Gastroesophageal sphincter (tissue), 4 donors: Measurements from ENCODE around the gene KRTAP10-3. TPM values are rescaled to one million over a fixed set of nuclear protein-coding genes. Genes with fewer than 3 reads are reported as not detected.

ENCODE experiments used
- ATAC-seq: fragments of 150-250 bp; one replicate; pipeline ENCODE4 v1.9.1; 2016; ENCODE audit warnings: mild to moderate bottlenecking, moderate library complexity
- H3K27ac ChIP-seq, 4 donors: fragments of 200-600 bp; sonication (generic) in 3 of 4; 1 replicate in 3 of 4; 2 replicates in 1 of 4; pipeline ENCODE4 v1.5.1; 2016 to 2019
- H3K27me3 ChIP-seq: fragments of 200-600 bp; sonication (generic); one replicate; pipeline ENCODE4 v1.5.1; 2019
- H3K36me3 ChIP-seq, 2 donors: fragments of 200-600 bp; sonication (generic); one replicate each; pipeline ENCODE4 v1.5.1; 2019; ENCODE audit warnings: control low read depth in 1 of 2
- H3K4me1 ChIP-seq, 3 donors: fragments of 200-600 bp; sonication (generic); 1 replicate in 2 of 3; 2 replicates in 1 of 3; pipeline ENCODE4 v1.5.1; 2016 to 2019; ENCODE audit warnings: control low read depth in 2 of 3
- H3K4me3 ChIP-seq, 2 donors: fragments of 200-600 bp; sonication (generic); one replicate each; pipeline ENCODE4 v1.5.1; 2019; ENCODE audit warnings: mild to moderate bottlenecking in 1 of 2, moderate library complexity in 1 of 2
- H3K9me3 ChIP-seq, 3 donors: fragments of 200-600 bp; sonication (generic); one replicate each; pipeline ENCODE4 v1.5.1; 2017 to 2019; ENCODE audit warnings: control low read depth in 2 of 3
- EP300 ChIP-seq: sonication (generic); formaldehyde crosslinking; IDR thresholded peaks from one replicate; pipeline ENCODE4 v1.6.1; 2017; ENCODE audit warnings: antibody characterized with exemption, mild to moderate bottlenecking
- POLR2A ChIP-seq, 2 donors: fragments of 450-650 bp; IDR thresholded peaks; one replicate each; pipeline ENCODE4 v1.6.1; 2017; ENCODE audit warnings: antibody characterized with exemption in 2 of 2, mild to moderate bottlenecking in 2 of 2, moderate library complexity in 1 of 2
- POLR2AphosphoS5 ChIP-seq: sonication (generic); formaldehyde crosslinking; IDR thresholded peaks from one replicate; pipeline ENCODE4 v1.6.1; 2017; ENCODE audit warnings: antibody characterized with exemption
- WGBS, 2 donors: methylation state at CpG; one replicate each; pipeline ENCODE4 v1.1.5; 2018; ENCODE audit warnings: low coverage in 1 of 2; 5-methylcytosine and 5-hydroxymethylcytosine counted together
- total RNA-seq, 4 donors: library from RNA; depleted of rRNA; stranded (reverse); fragments of >200 nt; gene quantifications; one replicate each; pipeline ENCODE4 v1.1.0, GENCODE V29; 2016
- TF ChIP-seq, protein P1 (sequence below), 4 experiments: fragments of 200-600 bp in 2 of 4; fragments of 450-650 bp in 2 of 4; sonication (generic) in 1 of 4; IDR thresholded peaks; one replicate each; pipeline ENCODE4 v1.5.1; 2017 to 2019; ENCODE audit warnings: antibody characterized with exemption in 4 of 4, mild to moderate bottlenecking in 2 of 4, moderate library complexity in 2 of 4

Gene KRTAP10-3
- total RNA-seq, 4 donors from 2014 or later = not detected

DNA sequence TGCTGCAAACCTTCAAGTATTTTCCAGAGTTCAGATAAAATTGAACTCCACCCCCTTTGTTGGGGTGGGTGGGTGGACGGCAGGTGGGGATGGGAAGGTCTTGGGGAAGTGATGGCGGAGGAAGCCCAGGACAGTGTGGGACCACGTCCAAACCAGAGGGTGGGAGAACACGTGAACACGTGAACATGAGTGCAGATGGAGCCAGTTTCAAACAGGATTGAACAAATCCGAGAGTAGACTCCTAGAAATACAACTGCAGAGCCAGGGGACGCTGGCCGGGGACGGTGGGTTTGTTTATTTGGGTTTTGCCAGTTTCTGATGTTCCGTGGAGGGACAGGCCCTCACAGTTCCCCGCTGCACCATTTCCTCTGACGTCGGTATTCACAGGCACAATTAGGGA lies 10.2 kb downstream of the KRTAP10-3 start:
- no peak for ATAC-seq
- peaks cover 0 to 21% (median 0%) of the 10 kb centered on the region in 3 donors for H3K9me3 ChIP-seq
- no peak overlapping the region for H3K4me3 ChIP-seq
- H3K4me1 ChIP-seq = no peaks in the 10 kb centered on the region
- H3K27me3 ChIP-seq = peaks cover 40% of the 10 kb centered on the region
- TF ChIP-seq POLR2AphosphoS5 = no peak
- no peak for TF ChIP-seq POLR2A (IDR thresholded peaks at IDR 0.05)
- TF ChIP-seq EP300 = no peak
- no peak overlapping the region for H3K27ac ChIP-seq
- H3K36me3 ChIP-seq = no peaks in the 10 kb centered on the region
- 27 to 39% methylated on average over 6 to 10 of the region's 13 CpGs for WGBS, 2 donors

DNA sequence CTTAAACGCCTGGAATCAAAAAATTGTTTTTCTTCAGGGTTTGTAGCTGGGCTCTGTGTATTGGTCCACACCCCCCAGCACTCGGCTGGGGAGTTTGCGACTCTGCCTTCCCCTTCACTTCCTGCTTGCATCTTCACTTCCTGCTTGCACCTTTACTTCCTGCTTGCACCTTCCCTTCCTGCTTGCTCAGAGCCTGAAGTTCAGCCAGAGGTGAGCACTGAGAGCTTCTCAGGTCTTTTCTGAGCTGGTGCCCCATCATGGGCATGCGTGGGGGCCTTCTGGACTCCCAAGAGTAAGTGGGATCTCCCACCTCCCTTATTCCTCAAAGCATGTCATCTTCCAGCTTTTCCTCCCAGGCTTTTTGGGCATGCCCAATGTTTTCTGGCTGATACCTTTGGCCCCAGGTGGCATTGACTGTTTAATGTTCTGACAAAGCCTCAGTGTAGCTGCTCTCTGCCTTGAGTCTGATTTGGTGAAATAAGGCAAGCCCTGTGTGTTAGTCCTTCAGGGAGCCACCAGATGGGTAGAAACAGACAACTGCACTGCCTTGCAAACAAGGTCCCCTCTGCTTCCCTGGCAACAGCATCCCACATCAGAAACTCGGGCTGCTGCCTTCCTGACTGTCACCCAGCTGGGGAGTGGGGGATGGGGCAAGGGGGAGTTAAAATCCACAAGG lies 10.8 kb downstream of the KRTAP10-3 start:
- Histone ChIP-seq H3K27ac (no peak overlapping the region), H3K27me3 (peaks cover 40% of the 10 kb centered on the region)

DNA sequence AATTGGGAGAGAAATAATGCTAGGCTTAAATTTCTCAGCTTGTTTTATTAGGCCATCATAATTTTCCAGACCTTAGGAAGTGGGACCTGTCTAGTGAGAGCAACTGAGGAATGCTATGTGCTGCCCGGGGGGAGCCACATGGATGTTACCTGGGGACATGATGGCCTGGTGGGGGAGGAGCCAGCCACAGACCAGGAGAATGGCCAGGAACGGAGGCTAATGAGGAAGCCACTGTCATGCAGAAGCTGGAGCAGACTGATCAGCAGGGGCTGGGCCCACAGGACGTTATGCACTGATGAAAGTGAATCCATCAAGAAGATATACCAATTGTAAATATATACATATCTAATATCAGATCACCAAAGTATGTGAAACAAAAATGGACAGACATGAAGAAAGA lies 14.0 kb downstream of the KRTAP10-3 start:
- Histone ChIP-seq H3K4me1 (no peaks in the 10 kb centered on the region), H3K9me3 (peaks cover 0 to 40% (median 0%) of the 10 kb centered on the region in 3 donors), H3K4me3 (no peak overlapping the region), H3K27me3 (peaks cover 23% of the 10 kb centered on the region), H3K36me3 (no peaks in the 10 kb centered on the region), H3K27ac (no peak overlapping the region)
- 59 to 76% methylated on average over 3 of the region's 3 CpGs for WGBS, 2 donors
- TF ChIP-seq, protein P1, sequence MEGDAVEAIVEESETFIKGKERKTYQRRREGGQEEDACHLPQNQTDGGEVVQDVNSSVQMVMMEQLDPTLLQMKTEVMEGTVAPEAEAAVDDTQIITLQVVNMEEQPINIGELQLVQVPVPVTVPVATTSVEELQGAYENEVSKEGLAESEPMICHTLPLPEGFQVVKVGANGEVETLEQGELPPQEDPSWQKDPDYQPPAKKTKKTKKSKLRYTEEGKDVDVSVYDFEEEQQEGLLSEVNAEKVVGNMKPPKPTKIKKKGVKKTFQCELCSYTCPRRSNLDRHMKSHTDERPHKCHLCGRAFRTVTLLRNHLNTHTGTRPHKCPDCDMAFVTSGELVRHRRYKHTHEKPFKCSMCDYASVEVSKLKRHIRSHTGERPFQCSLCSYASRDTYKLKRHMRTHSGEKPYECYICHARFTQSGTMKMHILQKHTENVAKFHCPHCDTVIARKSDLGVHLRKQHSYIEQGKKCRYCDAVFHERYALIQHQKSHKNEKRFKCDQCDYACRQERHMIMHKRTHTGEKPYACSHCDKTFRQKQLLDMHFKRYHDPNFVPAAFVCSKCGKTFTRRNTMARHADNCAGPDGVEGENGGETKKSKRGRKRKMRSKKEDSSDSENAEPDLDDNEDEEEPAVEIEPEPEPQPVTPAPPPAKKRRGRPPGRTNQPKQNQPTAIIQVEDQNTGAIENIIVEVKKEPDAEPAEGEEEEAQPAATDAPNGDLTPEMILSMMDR (IDR thresholded peaks at IDR 0.05) = no peak
- TF ChIP-seq EP300 = no peak
- no peak for TF ChIP-seq POLR2A (IDR thresholded peaks at IDR 0.05)
- TF ChIP-seq POLR2AphosphoS5 = no peak
- ATAC-seq = no peak

More for the DNA sequence above, 10.8 kb downstream of the KRTAP10-3 start:
- WGBS, 2 donors = 30 to 68% methylated on average over 2 to 4 of the region's 5 CpGs
- Histone ChIP-seq H3K36me3 (no peaks in the 10 kb centered on the region), H3K4me1 (no peaks in the 10 kb centered on the region), H3K4me3 (no peak overlapping the region), H3K9me3 (peaks cover 0 to 26% (median 0%) of the 10 kb centered on the region in 3 donors)
- no peak for TF ChIP-seq POLR2AphosphoS5
- no peak for TF ChIP-seq EP300
- TF ChIP-seq, protein P1 (IDR thresholded peaks at IDR 0.05) = no peak
- no peak for TF ChIP-seq POLR2A (IDR thresholded peaks at IDR 0.05)
- no peak for ATAC-seq

DNA sequence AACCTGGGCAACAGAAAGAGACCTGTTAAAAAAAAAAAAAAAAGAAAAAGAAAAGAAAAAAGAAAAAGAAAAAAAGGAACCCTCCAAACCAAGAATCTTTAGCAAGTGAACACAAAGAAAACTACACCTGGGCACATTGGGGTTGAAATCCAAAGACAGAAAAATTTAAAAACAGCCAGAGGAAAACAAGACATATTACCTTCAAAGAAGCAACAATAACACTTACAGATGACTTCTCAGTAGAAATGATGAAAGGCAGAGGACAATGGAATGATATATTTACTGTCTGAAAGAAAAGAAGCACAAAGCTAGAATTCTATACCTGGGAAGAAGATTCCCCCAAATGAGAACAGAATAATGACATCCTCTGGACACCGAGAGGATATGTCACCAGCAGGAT lies 15.9 kb downstream of the KRTAP10-3 start:
- WGBS, 2 donors = 82 to 86% methylated on average over 1 of the region's 1 CpG
- H3K4me1 ChIP-seq = no peaks in the 10 kb centered on the region
- H3K27me3 ChIP-seq = peaks cover 18% of the 10 kb centered on the region
- TF ChIP-seq POLR2AphosphoS5 = no peak
- TF ChIP-seq EP300 = no peak
- TF ChIP-seq, protein P1 (IDR thresholded peaks at IDR 0.05) = no peak
- no peak for TF ChIP-seq POLR2A (IDR thresholded peaks at IDR 0.05)
- H3K36me3 ChIP-seq = no peaks in the 10 kb centered on the region
- ATAC-seq = no peak
- H3K4me3 ChIP-seq = no peak overlapping the region
- no peak overlapping the region for H3K27ac ChIP-seq
- peaks cover 0 to 40% (median 0%) of the 10 kb centered on the region in 3 donors for H3K9me3 ChIP-seq

DNA sequence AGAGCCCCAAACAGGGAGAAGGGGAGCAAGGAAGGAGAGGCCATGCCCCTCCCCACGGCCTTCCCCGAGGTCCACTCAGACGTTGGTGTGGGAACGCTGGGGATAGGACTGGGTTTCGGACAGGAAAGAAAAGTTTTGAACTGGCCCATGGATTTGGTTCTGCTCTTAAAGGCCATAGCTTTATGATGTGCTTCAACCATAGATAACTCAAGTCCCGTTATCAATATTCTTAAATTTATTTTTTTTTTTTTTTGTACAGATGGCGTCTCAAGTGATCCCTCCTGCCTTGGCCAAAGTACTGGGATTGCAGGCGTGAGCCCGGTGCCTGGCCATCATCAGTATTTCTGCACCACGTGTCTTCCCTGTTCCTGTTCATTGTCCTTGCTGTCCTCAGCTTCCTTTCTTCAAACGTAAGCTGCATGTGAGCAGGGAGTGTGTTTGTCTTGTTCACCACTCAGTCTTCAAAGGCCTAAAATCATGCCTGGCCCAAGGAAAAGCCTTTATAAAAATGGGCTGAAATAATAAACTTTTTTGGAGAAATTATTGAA lies 17.8 kb downstream of the KRTAP10-3 start:
- peaks cover 0 to 25% (median 0%) of the 10 kb centered on the region in 3 donors for H3K9me3 ChIP-seq

More for the DNA sequence above, 17.8 kb downstream of the KRTAP10-3 start:
- TF ChIP-seq POLR2AphosphoS5 = no peak
- TF ChIP-seq EP300 = no peak
- TF ChIP-seq, protein P1 (IDR thresholded peaks at IDR 0.05) = no peak
- TF ChIP-seq POLR2A (IDR thresholded peaks at IDR 0.05) = no peak
- Histone ChIP-seq H3K27me3 (peaks cover 17% of the 10 kb centered on the region), H3K4me1 (no peaks in the 10 kb centered on the region), H3K4me3 (no peak overlapping the region), H3K27ac (no peak overlapping the region), H3K36me3 (no peaks in the 10 kb centered on the region)
- no peak for ATAC-seq
- WGBS, 2 donors = 75 to 80% methylated on average over 5 to 9 of the region's 11 CpGs
